ENCODE results near the gene NR2C2. TPM values are rescaled to one million over a fixed set of nuclear protein-coding genes. Genes with fewer than 3 reads are reported as not detected.

The NR2C2 gene
- total and polyA plus RNA-seq, 2 of the 13 experiments (the other 11 are each of a cell fraction or from before 2014, with no cell fraction given) = 7.8 to 11.8 TPM

DNA sequence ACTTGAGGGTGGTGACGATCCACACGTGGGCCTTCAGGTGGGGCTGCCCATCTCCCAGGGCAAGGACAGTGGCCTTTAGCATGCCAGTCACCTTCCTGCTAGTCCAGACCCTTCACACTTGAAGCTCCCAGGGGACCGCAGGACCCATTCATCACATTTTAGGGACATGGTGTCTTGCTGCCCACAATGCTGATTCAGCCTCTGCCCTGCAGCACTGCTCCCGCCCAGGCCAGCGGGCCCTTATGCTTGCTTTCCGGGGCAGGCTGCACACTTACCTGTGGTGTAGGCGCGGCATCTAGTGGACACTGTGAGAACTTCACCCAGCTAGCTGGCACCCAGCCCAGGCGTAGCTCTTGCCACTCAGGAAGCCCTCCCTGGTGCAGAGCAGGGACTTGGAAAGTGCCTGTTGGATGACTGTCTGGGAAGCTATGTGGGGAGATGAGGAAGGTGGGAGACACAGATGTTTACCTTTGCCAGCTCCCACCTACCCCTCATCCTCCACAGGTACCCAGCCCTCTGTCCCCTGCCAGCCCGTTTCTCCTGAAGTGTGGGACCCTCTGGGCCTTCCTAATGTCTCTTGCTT lies 26.3 kb upstream of the NR2C2 start (continued):
- TF ChIP-seq, protein P1, sequence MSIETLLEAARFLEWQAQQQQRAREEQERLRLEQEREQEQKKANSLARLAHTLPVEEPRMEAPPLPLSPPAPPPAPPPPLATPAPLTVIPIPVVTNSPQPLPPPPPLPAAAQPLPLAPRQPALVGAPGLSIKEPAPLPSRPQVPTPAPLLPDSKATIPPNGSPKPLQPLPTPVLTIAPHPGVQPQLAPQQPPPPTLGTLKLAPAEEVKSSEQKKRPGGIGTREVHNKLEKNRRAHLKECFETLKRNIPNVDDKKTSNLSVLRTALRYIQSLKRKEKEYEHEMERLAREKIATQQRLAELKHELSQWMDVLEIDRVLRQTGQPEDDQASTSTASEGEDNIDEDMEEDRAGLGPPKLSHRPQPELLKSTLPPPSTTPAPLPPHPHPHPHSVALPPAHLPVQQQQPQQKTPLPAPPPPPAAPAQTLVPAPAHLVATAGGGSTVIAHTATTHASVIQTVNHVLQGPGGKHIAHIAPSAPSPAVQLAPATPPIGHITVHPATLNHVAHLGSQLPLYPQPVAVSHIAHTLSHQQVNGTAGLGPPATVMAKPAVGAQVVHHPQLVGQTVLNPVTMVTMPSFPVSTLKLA (IDR thresholded peaks at IDR 0.05) = no peak
- TF ChIP-seq MEIS2 (CRISPR knock-in tag; IDR thresholded peaks at IDR 0.05) (no peak), ZNF563 (CRISPR knock-in tag; IDR thresholded peaks at IDR 0.05) (no peak), SOX13 (IDR thresholded peaks at IDR 0.05) (no peak), SOX13 (CRISPR knock-in tag; conservative IDR thresholded peaks at IDR 0.05 in 1 of 2, IDR thresholded peaks at IDR 0.05 in 1 of 2) (0 out of 4 replicates have a peak, but pooled peaks of 1 of the 2 experiments have one; percentile 18), ZNF224 (CRISPR knock-in tag; IDR thresholded peaks at IDR 0.05) (no peak), LCORL (IDR thresholded peaks at IDR 0.05) (no peak), LCORL (CRISPR knock-in tag; IDR thresholded peaks at IDR 0.05) (no peak), ZSCAN25 (CRISPR knock-in tag; IDR thresholded peaks at IDR 0.05) (0 out of 2 replicates have a peak, but pooled peaks have one; percentile 41), SMAD1 (CRISPR knock-in tag; IDR thresholded peaks at IDR 0.05; ENCODE audit: borderline replicate concordance, low read depth) (no peak), ZNF790 (CRISPR knock-in tag; IDR thresholded peaks at IDR 0.05; ENCODE audit: borderline replicate concordance) (no peak), ZNF44 (CRISPR knock-in tag; IDR thresholded peaks at IDR 0.05) (no peak), MEF2D (CRISPR knock-in tag; IDR thresholded peaks at IDR 0.05) (0 out of 2 replicates have a peak, but pooled peaks have one; percentile 32), RFXAP (CRISPR knock-in tag; IDR thresholded peaks at IDR 0.05; ENCODE audit: borderline replicate concordance) (peak; percentile 56; the same call in 1 of the 2 replicates), ZBTB1 (CRISPR knock-in tag; IDR thresholded peaks at IDR 0.05; ENCODE audit: borderline replicate concordance) (no peak), ZNF7 (CRISPR knock-in tag; IDR thresholded peaks at IDR 0.05) (0 out of 2 replicates have a peak, but pooled peaks have one; percentile 31), TEAD3 (CRISPR knock-in tag; optimal IDR thresholded peaks at IDR 0.05; ENCODE audit: borderline replicate concordance) (peak; percentile 75), SKI (IDR thresholded peaks at IDR 0.05; ENCODE audit: partially characterized antibody) (no peak), ZNF138 (CRISPR knock-in tag; IDR thresholded peaks at IDR 0.05; ENCODE audit: low read depth) (no peak), ZNF205 (CRISPR knock-in tag; IDR thresholded peaks at IDR 0.05) (0 out of 2 replicates have a peak, but pooled peaks have one; percentile 47), ZNF383 (CRISPR knock-in tag; IDR thresholded peaks at IDR 0.05; ENCODE audit: borderline replicate concordance) (no peak)
- TF ChIP-seq, protein P2, sequence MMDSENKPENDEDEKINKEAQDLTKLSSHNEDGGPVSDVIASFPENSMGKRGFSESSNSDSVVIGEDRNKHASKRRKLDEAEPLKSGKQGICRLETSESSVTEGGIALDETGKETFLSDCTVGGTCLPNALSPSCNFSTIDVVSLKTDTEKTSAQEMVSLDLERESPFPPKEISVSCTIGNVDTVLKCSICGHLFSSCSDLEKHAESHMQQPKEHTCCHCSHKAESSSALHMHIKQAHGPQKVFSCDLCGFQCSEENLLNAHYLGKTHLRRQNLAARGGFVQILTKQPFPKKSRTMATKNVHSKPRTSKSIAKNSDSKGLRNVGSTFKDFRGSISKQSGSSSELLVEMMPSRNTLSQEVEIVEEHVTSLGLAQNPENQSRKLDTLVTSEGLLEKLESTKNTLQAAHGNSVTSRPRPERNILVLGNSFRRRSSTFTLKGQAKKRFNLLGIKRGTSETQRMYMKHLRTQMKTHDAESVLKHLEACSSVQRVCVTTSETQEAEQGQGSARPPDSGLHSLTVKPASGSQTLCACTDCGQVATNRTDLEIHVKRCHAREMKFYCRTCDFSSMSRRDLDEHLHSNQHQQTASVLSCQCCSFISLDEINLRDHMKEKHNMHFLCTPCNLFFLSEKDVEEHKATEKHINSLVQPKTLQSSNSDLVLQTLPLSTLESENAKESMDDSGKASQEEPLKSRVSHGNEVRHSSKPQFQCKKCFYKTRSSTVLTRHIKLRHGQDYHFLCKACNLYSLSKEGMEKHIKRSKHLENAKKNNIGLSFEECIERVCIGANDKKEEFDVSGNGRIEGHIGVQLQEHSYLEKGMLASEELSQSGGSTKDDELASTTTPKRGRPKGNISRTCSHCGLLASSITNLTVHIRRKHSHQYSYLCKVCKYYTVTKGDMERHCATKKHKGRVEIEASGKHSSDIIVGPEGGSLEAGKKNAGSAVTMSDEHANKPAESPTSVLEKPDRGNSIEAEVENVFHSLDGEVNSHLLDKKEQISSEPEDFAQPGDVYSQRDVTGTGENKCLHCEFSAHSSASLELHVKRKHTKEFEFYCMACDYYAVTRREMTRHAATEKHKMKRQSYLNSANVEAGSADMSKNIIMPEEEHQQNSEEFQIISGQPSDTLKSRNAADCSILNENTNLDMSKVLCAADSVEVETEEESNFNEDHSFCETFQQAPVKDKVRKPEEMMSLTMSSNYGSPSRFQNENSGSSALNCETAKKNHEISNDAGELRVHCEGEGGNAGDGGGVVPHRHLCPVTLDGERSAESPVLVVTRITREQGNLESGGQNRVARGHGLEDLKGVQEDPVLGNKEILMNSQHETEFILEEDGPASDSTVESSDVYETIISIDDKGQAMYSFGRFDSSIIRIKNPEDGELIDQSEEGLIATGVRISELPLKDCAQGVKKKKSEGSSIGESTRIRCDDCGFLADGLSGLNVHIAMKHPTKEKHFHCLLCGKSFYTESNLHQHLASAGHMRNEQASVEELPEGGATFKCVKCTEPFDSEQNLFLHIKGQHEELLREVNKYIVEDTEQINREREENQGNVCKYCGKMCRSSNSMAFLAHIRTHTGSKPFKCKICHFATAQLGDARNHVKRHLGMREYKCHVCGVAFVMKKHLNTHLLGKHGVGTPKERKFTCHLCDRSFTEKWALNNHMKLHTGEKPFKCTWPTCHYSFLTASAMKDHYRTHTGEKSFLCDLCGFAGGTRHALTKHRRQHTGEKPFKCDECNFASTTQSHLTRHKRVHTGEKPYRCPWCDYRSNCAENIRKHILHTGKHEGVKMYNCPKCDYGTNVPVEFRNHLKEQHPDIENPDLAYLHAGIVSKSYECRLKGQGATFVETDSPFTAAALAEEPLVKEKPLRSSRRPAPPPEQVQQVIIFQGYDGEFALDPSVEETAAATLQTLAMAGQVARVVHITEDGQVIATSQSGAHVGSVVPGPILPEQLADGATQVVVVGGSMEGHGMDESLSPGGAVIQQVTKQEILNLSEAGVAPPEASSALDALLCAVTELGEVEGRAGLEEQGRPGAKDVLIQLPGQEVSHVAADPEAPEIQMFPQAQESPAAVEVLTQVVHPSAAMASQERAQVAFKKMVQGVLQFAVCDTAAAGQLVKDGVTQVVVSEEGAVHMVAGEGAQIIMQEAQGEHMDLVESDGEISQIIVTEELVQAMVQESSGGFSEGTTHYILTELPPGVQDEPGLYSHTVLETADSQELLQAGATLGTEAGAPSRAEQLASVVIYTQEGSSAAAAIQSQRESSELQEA (CRISPR knock-in tag; IDR thresholded peaks at IDR 0.05; ENCODE audit: not compliant biosample characterization) = peak; percentile 36
